GM19324 (cell line): ENCODE data around the gene WDPCP.
"Not testable (repeated sequence)": the region's sequence is repeated elsewhere in the genome, so short reads cannot be mapped to it uniquely, and the experiment has no call there.

Experiments
- ATAC-seq: cut with Tn5 transposase; IDR thresholded peaks from one replicate; pipeline ENCODE4 v1.9.1; 2021; ENCODE audit warnings: mild to moderate bottlenecking, moderate library complexity; ENCODE audit not compliant: unreplicated experiment, low FRiP score

The WDPCP gene

GRCh38 chr2:63283273-63283672 lies 305.0 kb downstream of the WDPCP start:
- no peak for ATAC-seq

GRCh38 chr2:63272560-63272959 lies 315.7 kb downstream of the WDPCP start:
- ATAC-seq, result no peak

- no peak for ATAC-seq
Measured at GRCh38 chr2:63270717-63271116, 317.6 kb downstream of the WDPCP start.

GRCh38 chr2:63268946-63269345 lies 319.3 kb downstream of the WDPCP start:
- no peak for ATAC-seq

- ATAC-seq, result no peak
Measured at GRCh38 chr2:63261137-63261621, 327.1 kb downstream of the WDPCP start.

- ATAC-seq, result no peak
Measured at GRCh38 chr2:63257473-63257872, 330.8 kb downstream of the WDPCP start.

- ATAC-seq, result no peak
Measured at GRCh38 chr2:63249161-63249560, 339.1 kb downstream of the WDPCP start.

GRCh38 chr2:63242747-63243146 lies 345.5 kb downstream of the WDPCP start:
- no peak for ATAC-seq

- ATAC-seq, result no peak
Measured at GRCh38 chr2:63225964-63226686, 362.2 kb downstream of the WDPCP start.

- ATAC-seq, result no peak
Measured at GRCh38 chr2:63218800-63219526, 369.3 kb downstream of the WDPCP start.

GRCh38 chr2:63195310-63195709 lies 393.0 kb downstream of the WDPCP start:
- ATAC-seq, result no peak

- ATAC-seq, result no peak
Measured at GRCh38 chr2:63194175-63194574, 394.1 kb downstream of the WDPCP start.

GRCh38 chr2:63192889-63193774 lies 395.1 kb downstream of the WDPCP start:
- ATAC-seq, result no peak

- no peak for ATAC-seq
Measured at GRCh38 chr2:63192169-63192888, 395.9 kb downstream of the WDPCP start.

GRCh38 chr2:63189026-63189425 lies 399.3 kb downstream of the WDPCP start:
- ATAC-seq, result peak; percentile 88

GRCh38 chr2:63186331-63186730 lies 401.9 kb downstream of the WDPCP start:
- ATAC-seq, result no peak

GRCh38 chr2:63163161-63163820 lies 425.0 kb downstream of the WDPCP start:
- no peak for ATAC-seq

GRCh38 chr2:63159262-63159661 lies 429.0 kb downstream of the WDPCP start:
- no peak for ATAC-seq

- ATAC-seq, result not testable (repeated sequence)
Measured at GRCh38 chr2:63136683-63137082, 451.6 kb downstream of the WDPCP start.

- ATAC-seq, result no peak
Measured at GRCh38 chr2:63132020-63132419, 456.3 kb downstream of the WDPCP start.
